OCI-LY1 (cell line): ENCODE results near the gene ZNF91.
"Not testable (repeated sequence)": the region's sequence is repeated elsewhere in the genome, so short reads cannot be mapped to it uniquely, and the experiment has no call there.

Experiments
- H2AFZ ChIP-seq: fragments of 200-600 bp; sonication (generic), shearing (Covaris generic); 2 replicates; pipeline ENCODE4 v1.6.0; 2014; ENCODE audit warnings: antibody characterized with exemption, mild to moderate bottlenecking, low read length
- H3F3A ChIP-seq: fragments of 200-600 bp; sonication (generic), shearing (Covaris generic); 2 replicates; pipeline ENCODE4 v1.6.0; 2014; ENCODE audit warnings: mild to moderate bottlenecking, antibody characterized with exemption, low read length, moderate library complexity; ENCODE audit not compliant: insufficient read depth
- H3K27ac ChIP-seq: fragments of 200-600 bp; sonication (generic); 2 replicates; pipeline ENCODE4 v1.5.1; 2014; ENCODE audit warnings: low read length, mixed run types, mild to moderate bottlenecking, low read depth; ENCODE audit not compliant: poor library complexity, severe bottlenecking
- H3K27me3 ChIP-seq: fragments of 200-600 bp; sonication (generic); 2 replicates; pipeline ENCODE4 v1.6.0; 2014; ENCODE audit warnings: antibody characterized with exemption, mild to moderate bottlenecking, low read length, moderate library complexity; ENCODE audit not compliant: insufficient read depth
- H3K36me3 ChIP-seq: fragments of 200-600 bp; sonication (generic); 2 replicates; pipeline ENCODE4 v1.6.1; 2014; ENCODE audit warnings: mild to moderate bottlenecking, antibody characterized with exemption, low read length, moderate library complexity, mixed read lengths; ENCODE audit not compliant: insufficient read depth
- H3K4me1 ChIP-seq: fragments of 200-600 bp; sonication (generic); 2 replicates; pipeline ENCODE4 v1.5.1; 2014; ENCODE audit warnings: mild to moderate bottlenecking, low read length, moderate library complexity; ENCODE audit not compliant: insufficient read depth, severe bottlenecking
- H3K4me2 ChIP-seq: fragments of 200-600 bp; sonication (generic), shearing (Covaris generic); 2 replicates; pipeline ENCODE4 v1.6.1; 2014; ENCODE audit warnings: low read length
- H3K4me3 ChIP-seq: fragments of 200-600 bp; sonication (generic); 2 replicates; pipeline ENCODE4 v1.5.1; 2014; ENCODE audit warnings: low read length, low read depth, mild to moderate bottlenecking, mixed read lengths; ENCODE audit not compliant: poor library complexity, severe bottlenecking
- H3K79me2 ChIP-seq: fragments of 200-600 bp; shearing (Covaris generic); 2 replicates; pipeline ENCODE4 v1.6.1; 2016; ENCODE audit warnings: mixed run types, low read length, mixed read lengths; ENCODE audit not compliant: insufficient read depth
- H3K9ac ChIP-seq: fragments of 200-600 bp; sonication (generic), shearing (Covaris generic); 2 replicates; pipeline ENCODE4 v1.6.1; 2014; ENCODE audit warnings: mild to moderate bottlenecking, low read length, mixed read lengths
- H3K9me2 ChIP-seq: fragments of 200-600 bp; sonication (generic), shearing (Covaris generic); 2 replicates; pipeline ENCODE4 v1.6.1; 2014; ENCODE audit warnings: low read depth, mild to moderate bottlenecking, low read length, mixed read lengths
- H3K9me3 ChIP-seq: fragments of 200-600 bp; shearing (Covaris generic); 2 replicates; pipeline ENCODE4 v1.6.1; 2014; ENCODE audit warnings: low read length, mixed read lengths
- H4K20me1 ChIP-seq: fragments of 200-600 bp; sonication (generic), shearing (Covaris generic); 2 replicates; pipeline ENCODE4 v1.6.0; 2016; ENCODE audit warnings: mild to moderate bottlenecking, low read length; ENCODE audit not compliant: insufficient read depth
- CTCF ChIP-seq: fragments of 200-600 bp; sonication (generic), shearing (Covaris generic); IDR thresholded peaks from 2 replicates; pipeline ENCODE4 v1.5.1; 2017; ENCODE audit warnings: mild to moderate bottlenecking, antibody characterized with exemption, low read length, moderate library complexity, mixed read lengths
- EZH2 ChIP-seq: fragments of 200-600 bp; sonication (generic), shearing (Covaris generic); IDR thresholded peaks from 2 replicates; pipeline ENCODE4 v1.8.0; 2017; ENCODE audit warnings: borderline replicate concordance, mixed run types, mild to moderate bottlenecking, antibody characterized with exemption, low read length, moderate library complexity, mixed read lengths

ZNF91 gene

GRCh38 chr19:23318941-23319340, 76.3 kb downstream of the ZNF91 start:
- not testable (repeated sequence) for H3K79me2 ChIP-seq, H3K4me1 ChIP-seq, H4K20me1 ChIP-seq, H3K36me3 ChIP-seq, H3K9ac ChIP-seq, H3K27ac ChIP-seq, H3F3A ChIP-seq, H3K4me2 ChIP-seq, H3K27me3 ChIP-seq, H3K4me3 ChIP-seq, H2AFZ ChIP-seq, H3K9me2 ChIP-seq, H3K9me3 ChIP-seq

- Histone ChIP-seq H3K9me2 (no peaks in the 10 kb centered on the region), H3K4me3 (no peak overlapping the region), H3K36me3 (no peaks in the 10 kb centered on the region), H3K4me2 (no peak overlapping the region), H3K79me2 (no peaks in the 10 kb centered on the region), H3F3A (no peaks in the 10 kb centered on the region), H3K9me3 (no peaks in the 10 kb centered on the region), H3K27ac (no peak overlapping the region), H3K4me1 (no peaks in the 10 kb centered on the region), H3K27me3 (no peaks in the 10 kb centered on the region), H4K20me1 (no peaks in the 10 kb centered on the region), H3K9ac (no peak overlapping the region), H2AFZ (no peak overlapping the region)
- TF ChIP-seq EZH2 = no peak
- no peak for TF ChIP-seq CTCF
Observed at GRCh38 chr19:23318143-23318542, 77.1 kb downstream of the ZNF91 start.

GRCh38 chr19:23315286-23315685, 80.0 kb downstream of the ZNF91 start:
- no peaks in the 10 kb centered on the region for H4K20me1 ChIP-seq
- no peaks in the 10 kb centered on the region for H3F3A ChIP-seq
- H3K9ac ChIP-seq = no peak overlapping the region
- no peaks in the 10 kb centered on the region for H3K79me2 ChIP-seq
- no peak overlapping the region for H3K4me2 ChIP-seq
- H3K9me2 ChIP-seq = no peaks in the 10 kb centered on the region
- H3K36me3 ChIP-seq = no peaks in the 10 kb centered on the region
- H3K9me3 ChIP-seq = no peaks in the 10 kb centered on the region
- no peaks in the 10 kb centered on the region for H3K27me3 ChIP-seq
- no peak for TF ChIP-seq EZH2
- no peak for TF ChIP-seq CTCF
- no peak overlapping the region for H3K4me3 ChIP-seq
- H2AFZ ChIP-seq = no peak overlapping the region
- H3K27ac ChIP-seq = no peak overlapping the region
- no peaks in the 10 kb centered on the region for H3K4me1 ChIP-seq

GRCh38 chr19:23314505-23315251, 80.6 kb downstream of the ZNF91 start:
- Histone ChIP-seq H3K9me2 (no peaks in the 10 kb centered on the region), H3F3A (no peaks in the 10 kb centered on the region), H3K27ac (no peak overlapping the region), H3K9ac (no peak overlapping the region), H3K4me3 (no peak overlapping the region), H4K20me1 (no peaks in the 10 kb centered on the region), H3K4me1 (no peaks in the 10 kb centered on the region), H2AFZ (no peak overlapping the region), H3K27me3 (no peaks in the 10 kb centered on the region), H3K79me2 (no peaks in the 10 kb centered on the region), H3K36me3 (no peaks in the 10 kb centered on the region), H3K9me3 (no peaks in the 10 kb centered on the region), H3K4me2 (no peak overlapping the region)
- TF ChIP-seq CTCF (no peak), EZH2 (no peak)
